ENCODE data around the gene NHLH2.

NHLH2 gene

DNA sequence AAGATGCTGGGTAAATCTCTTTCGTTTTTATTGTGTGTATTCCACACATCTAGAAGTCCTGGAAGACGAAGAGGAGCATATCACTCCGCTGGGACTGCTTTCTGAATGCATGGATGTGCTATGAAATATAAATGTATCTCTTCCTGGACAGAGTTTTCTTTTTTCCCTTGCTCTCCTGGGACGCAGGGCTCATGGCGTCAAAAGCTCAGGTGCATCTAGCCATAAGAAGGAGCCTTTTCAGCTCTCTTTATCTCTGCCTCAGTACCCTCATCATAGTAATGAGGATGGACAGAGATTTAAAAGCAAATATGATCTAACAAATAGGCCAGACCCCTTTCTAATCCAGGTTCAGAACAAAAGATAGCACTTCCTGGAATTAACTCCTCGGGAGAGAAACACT, 44.9 kb downstream of the NHLH2 start:
- no peak for TF ChIP-seq CTCF (IDR thresholded peaks at IDR 0.05)

DNA sequence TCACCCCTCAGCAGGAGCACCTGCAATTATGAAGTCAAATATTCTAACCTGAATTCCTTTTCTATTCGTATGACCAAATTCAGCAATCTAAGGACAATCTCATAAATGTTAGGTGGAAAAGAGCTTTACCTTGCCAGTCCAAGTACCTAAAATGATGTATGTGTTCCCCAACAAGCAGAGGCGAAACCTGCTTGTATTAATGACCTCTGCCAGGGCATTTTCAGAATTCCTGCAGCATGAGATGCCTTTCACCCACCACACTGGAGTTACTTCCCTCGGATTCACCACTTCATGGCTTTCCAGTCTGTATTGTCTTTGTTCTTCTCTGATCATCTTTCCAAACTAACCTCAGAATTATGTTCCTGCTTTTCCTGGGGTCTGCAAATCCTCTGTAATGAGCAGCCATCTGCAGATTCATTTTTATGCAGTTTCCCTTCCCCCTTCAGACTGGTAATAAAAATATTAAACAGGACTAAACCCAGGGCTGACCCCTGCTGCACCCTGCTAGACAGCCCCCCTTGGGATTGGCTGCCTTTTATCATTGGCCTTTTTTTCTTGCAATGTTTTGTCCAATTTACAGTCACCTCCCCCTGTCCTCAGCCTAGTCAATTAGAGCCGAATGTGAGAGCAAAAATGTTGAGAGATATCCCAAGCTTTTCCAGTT, 45.8 kb downstream of the NHLH2 start:
- no peak for TF ChIP-seq CTCF (IDR thresholded peaks at IDR 0.05)

- TF ChIP-seq CTCF (IDR thresholded peaks at IDR 0.05) = no peak
Measured at GRCh38 chr1:115793162-115793561, 47.8 kb downstream of the NHLH2 start.

DNA sequence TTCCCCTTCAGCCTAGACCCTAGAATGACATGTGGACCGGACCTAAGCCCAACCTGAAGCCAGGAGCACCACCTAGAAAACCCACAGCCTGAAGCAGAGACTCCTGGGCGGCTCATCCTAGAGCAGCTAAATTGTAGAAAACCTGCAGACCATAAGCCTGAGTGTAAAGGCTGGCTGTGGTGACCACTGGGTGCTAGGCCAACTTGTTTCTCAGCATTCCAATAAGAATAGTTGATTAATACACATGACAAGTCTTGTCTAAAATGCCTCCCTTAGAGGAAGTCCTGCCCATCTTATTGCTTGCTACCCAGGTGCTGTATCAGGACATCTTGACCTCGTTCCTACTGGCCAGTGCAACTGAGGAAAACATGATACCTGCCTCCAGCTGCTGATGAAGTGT, 49.1 kb downstream of the NHLH2 start:
- TF ChIP-seq CTCF (IDR thresholded peaks at IDR 0.05) = no peak

DNA sequence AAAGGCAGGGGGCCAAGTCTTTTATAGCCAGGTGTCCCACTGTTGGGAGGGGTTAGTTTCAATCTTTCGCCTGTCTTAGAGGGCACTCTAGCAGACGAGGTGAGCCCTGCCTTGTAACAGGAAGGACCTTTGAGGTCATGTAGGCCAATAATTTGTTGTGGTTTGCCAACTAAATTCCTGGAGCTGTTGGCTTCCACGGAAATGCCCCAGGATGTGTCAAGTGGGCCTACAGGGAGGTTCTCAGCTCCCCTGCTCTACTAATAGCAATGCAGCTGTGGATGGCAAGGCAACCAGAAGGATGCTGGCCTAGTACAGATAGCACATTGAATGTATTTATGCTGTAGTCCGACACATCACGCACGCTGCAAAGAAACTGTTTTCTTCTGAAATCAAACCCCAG, 50.1 kb downstream of the NHLH2 start:
- TF ChIP-seq CTCF (IDR thresholded peaks at IDR 0.05) = no peak

DNA sequence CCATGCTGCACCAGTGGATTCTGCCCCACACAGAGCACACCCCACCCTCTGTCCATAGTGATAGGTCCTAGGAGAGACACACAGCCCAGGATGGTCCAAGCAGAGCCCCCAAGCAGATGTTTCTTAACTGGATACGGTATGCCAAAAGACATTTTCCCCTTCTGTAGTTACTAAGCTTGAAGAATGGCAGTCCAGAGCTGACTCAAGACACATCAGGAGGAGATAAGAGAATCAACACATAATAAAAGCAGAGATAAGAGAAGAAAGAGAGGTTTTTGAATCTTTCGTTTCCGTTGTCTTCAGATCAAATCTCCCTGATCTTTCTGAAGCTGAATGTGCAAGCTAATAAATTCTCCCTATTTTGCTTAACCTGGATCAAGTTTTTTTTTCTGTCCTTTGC, 50.6 kb downstream of the NHLH2 start:
- no peak for TF ChIP-seq CTCF (IDR thresholded peaks at IDR 0.05)
